SW480 (cell line): Measurements from ENCODE around the gene TMEM38A.

Experiments used
- DNase-seq: peaks from one replicate; pipeline ENCODE4 v3.0.0-alpha.2; 2016; ENCODE audit warnings: low spot score

TMEM38A gene, protein sequence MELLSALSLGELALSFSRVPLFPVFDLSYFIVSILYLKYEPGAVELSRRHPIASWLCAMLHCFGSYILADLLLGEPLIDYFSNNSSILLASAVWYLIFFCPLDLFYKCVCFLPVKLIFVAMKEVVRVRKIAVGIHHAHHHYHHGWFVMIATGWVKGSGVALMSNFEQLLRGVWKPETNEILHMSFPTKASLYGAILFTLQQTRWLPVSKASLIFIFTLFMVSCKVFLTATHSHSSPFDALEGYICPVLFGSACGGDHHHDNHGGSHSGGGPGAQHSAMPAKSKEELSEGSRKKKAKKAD

GRCh38 chr19:16660763-16661479, at the start of gene TMEM38A:
TSS of gene TMEM38A (plus strand) at chr19:16661139. CDS start at chr19:16661218, 79 bp downstream.
- peak; percentile 26 for DNase-seq

GRCh38 chr19:16612636-16613035, 48.3 kb upstream of the TMEM38A start:
- DNase-seq: no peak

- no peak for DNase-seq
These were observed 47.1 kb upstream of the TMEM38A start for GRCh38 chr19:16613841-16614240.

DNA sequence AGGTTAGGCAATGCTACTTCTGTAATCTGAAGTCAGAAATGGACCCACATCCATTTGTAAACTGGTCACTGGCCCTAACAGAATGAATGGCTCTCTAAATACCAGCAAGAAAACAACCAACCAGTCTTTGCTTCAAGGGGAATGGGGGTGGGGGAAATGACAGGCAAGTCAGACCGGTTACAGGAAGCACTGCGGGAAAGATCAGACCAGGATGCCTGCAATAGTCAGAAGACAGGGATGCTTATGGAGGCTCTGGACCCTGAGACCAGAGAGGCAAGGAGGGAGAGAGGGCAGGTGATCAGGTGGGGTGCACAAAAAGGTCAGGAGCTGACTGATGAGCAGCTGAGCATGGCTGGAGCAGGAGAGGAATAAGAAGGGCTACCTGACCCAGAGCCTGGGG, 46.0 kb upstream of the TMEM38A start:
- no peak for DNase-seq

DNA sequence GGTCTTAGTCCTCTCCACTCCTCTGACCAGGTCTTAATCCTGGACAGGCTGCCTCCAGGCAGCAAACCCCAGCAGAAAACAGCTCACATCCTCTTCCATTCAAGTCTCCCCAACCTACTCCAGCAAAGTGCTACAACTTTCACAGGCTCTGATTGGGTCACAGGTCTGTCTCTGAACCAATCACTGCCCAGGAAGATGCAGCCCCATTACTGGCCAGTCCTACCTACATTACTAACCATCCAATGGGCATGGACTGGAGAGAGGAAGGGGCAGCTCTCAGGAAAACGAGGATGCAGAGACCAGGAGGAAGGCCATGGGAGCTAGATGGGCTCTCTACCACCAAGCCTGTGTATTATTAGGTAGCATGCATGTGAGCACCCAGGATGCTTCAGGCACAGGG, 45.1 kb upstream of the TMEM38A start:
- no peak for DNase-seq

DNA sequence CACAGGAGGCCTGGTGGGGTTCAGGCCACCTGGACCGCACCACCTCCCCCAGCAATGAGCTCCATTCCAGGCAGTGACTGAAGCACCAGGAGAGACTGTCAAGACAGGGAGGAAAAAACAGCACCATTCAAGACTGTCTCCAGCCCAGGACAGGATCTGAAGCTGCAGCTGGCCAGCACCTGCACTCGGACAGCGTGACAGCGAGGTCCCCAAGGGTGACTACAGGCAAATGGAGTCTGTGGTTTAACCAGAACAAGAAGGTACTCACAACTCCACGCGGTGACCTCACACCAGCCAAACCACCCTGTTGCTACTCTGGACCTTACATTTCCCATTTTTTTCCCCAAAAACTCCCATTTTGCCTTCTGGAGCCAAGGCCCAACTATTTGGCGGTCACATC, 42.7 kb upstream of the TMEM38A start:
- DNase-seq: no peak

GRCh38 chr19:16619457-16619856, 41.5 kb upstream of the TMEM38A start:
- DNase-seq: peak; percentile 59

DNA sequence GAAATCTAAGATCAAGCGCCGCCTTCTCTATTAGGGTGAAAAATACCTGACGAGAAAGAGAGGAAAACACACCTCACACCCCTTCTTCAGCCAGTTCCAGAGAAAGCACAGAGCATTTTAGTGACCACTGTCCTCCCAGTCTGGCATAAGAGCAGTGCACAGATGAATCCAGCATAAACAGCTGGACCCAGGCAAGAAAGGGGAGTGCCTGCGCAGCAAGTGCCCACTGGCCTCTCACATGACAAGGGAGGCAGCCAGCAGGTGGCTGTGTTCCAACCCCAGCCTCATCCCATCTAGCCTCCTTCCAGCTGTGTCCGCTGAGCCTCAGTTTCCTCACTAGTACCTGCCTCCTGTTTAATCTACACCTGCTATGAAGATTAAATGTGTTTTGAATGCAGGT, 40.9 kb upstream of the TMEM38A start:
- DNase-seq: no peak

DNA sequence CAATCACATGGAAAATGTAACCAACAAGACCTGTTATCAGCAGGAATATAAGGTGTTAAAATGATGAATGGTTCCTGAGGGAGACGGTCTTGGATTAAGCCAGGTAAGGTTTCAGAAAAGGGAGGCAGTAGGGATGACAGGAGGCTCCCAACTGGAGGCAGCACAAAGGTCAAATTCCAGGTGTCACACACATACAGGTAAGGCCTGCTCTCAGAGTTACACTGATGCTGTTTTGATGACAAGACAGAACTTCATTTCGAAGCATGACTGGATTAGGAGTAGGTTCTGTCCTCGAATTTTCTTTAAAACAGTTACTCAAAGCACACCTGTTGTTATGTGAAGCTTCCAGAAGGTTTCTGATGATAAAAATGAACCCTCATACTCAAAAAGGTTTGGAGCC, 40.4 kb upstream of the TMEM38A start:
- no peak for DNase-seq

DNA sequence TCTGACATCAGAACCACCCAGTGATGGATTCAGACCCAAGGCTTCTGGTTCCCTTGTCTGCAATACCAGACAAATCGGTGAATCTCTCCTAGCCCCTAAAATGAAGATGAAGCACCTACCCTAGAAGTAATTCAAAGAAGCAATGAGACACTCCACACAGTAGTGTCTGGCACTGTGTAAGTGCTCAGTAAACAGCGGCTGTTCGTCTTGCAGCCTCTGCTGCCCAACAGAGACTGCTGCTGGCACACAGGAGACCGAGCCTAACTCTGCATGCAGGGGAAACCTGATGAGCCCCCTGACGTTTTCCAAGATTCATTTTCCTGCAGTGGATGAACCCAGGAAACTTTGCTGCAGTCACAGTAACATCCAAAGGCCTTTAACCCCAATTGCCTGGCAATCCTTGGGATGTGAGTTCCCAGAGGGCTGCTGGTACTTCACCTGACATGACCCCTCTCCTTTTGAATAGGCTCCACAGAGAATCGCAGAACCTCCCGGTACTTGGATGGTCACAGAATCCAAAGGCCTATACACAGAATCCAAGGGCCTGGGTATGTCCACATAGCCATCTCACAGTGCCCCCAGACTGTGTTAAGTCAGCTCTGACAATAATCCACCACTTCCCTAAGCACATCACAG, 39.7 kb upstream of the TMEM38A start:
- DNase-seq: no peak

GRCh38 chr19:16623066-16623465, 37.9 kb upstream of the TMEM38A start:
- DNase-seq: no peak

DNA sequence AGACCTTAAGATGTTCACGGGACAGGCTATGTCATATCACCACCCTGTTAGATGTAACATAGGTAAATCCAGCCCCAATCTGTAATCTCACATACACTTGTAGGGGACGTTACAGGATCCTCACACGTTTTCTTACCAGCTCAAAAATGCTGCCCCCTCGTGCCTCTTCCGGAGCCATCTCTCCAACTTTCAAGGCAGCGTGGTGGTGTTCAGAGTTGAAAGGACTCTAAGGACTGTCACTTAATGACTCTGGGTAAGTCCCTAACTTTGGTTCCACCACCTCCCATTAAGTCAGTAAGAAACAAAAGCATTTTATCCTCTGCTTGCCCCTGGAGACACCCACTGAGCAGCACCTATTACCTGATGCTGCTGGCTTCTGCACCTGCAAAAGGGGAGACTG, 37.4 kb upstream of the TMEM38A start:
- DNase-seq: no peak

- no peak for DNase-seq
These were observed 36.7 kb upstream of the TMEM38A start for GRCh38 chr19:16624236-16624635.

GRCh38 chr19:16625163-16625958, 35.6 kb upstream of the TMEM38A start:
- no peak for DNase-seq

- DNase-seq: no peak
These were observed 34.1 kb upstream of the TMEM38A start for GRCh38 chr19:16626796-16627192.

DNA sequence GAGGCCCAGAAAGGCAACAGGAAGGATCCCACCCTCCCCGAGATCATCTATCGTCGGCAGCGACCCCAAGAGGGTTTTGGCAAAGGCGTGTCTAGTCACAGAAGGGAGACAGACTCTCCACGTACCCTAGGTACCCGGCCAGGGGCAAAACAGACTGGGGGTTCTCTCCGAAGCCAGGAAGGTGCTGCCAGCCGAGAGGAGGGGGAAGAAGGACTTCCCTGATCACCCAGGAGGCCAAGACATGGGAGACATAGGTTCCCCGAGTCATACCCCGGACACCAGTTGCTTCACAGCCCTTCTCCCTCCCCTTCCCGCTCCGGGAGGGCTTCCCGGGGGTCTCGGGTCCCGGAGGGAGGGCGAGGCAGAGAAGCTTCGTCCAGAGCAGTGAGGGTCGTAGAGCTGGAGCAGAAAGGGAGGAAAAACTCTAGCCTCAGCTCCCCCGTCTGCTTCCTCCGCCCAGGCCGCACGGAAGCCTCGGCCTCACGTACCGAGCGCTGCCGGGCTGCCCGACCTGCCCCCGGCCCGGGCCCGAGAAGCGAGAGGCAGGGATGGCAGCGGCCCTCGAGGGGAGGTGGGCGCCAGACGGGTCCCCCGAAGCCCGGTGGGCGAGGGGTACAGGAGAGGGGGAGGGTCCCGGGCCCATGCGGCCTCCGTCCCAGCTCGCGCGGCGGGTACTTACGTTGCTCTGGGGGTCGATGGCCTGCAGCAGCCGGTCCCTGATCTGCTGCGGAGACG, 33.6 kb upstream of the TMEM38A start:
- DNase-seq: no peak

- no peak for DNase-seq
These were observed 33.1 kb upstream of the TMEM38A start for GRCh38 chr19:16627928-16628182.

DNA sequence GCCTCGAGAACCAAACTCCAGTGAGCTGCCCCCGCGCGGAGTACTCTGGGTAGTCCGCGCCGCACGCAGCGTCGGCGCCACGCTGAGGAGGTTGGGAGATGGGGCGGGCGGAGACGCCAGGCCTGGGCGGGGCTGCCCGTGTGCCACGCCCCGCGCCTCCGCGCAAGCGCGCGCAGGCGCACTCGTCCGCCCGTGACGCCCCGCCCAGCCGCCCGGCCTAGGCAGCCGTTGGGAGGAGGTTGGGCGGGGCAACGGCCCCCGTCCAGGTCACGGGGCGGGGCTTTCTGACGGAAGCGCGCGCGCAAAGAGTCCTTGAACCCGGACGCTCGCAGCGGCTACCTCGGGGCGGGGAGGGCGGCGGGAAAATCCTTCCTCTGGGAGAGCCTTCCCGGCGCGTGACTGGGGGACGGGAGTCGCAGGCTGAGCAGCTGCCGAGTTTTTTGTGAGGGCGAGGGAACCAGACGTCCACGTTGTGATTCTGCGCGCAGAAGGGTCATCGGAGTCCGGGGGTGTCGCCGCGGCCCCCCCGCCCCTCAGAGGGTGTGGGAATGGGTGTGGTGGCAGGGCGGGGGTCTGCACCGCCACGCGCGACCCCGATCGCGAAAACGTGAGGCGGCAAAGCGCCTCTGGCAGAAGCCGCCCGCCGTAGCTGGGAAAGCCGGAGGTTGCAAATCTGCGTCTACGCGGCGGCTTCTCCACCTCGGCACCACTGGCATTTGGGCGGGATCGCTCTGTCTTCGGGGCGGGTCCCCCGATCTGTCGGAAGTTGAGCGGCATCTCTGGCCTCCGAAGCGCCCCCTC, 32.6 kb upstream of the TMEM38A start, which contains the start of gene MED26:
MED26 (minus strand) TSS at position 22 of the 801 bp plus-strand sequence. CDS start 261 bp downstream, outside the sequence.
- peak; percentile 89 for DNase-seq

- DNase-seq: peak; percentile 18
These were observed 31.8 kb upstream of the TMEM38A start for GRCh38 chr19:16628984-16629691.

GRCh38 chr19:16631465-16631864, 29.5 kb upstream of the TMEM38A start:
- no peak for DNase-seq
